SK-N-SH (cell line): Measurements from ENCODE around the gene TRIM71. TPM values are rescaled to one million over a fixed set of nuclear protein-coding genes. Genes with fewer than 3 reads are reported as not detected.

Experiments used
- CTCF ChIA-PET: fragments of 300-600, 350-600 bp; formaldehyde crosslinking; extraction: SDS; loops from one replicate; lab custom pipeline; 2021; lab: Yijun Ruan, JAX
- POLR2A ChIA-PET: fragments of 350-600 bp; sonication (Branson Sonifier 250); formaldehyde crosslinking; extraction: SDS; loops from one replicate; lab custom pipeline; 2020; ENCODE audit warnings: antibody characterized with exemption, inconsistent platforms; lab: Yijun Ruan, JAX
- DNase-seq: peaks from one replicate; pipeline ENCODE4 v3.0.0; 2012
- H2AFZ ChIP-seq: fragments of 200-600 bp; sonication (generic); 2 replicates; pipeline ENCODE4 v1.8.1; 2016; ENCODE audit warnings: antibody characterized with exemption, mild to moderate bottlenecking, low read depth
- H3F3A ChIP-seq: fragments of 200-600 bp; sonication (generic); replicated peaks from 2 replicates; pipeline ENCODE3; 2016; ENCODE audit warnings: antibody characterized with exemption, mild to moderate bottlenecking; ENCODE audit not compliant: insufficient read depth
- H3K27ac ChIP-seq, 2 experiments: fragments of 200-500 bp in 1 of 2; fragments of 200-600 bp in 1 of 2; sonication (Bioruptor generic) in 1 of 2; sonication (generic), shearing (Covaris generic) in 1 of 2; 2 replicates each; pipeline versions ENCODE4 v1.5.1 to v1.6.1; 2014 to 2016; ENCODE audit warnings: low read depth in 2 of 2, inconsistent platforms in 1 of 2, low read length in 1 of 2, mild to moderate bottlenecking in 1 of 2, mixed read lengths in 1 of 2
- H3K27me3 ChIP-seq: fragments of 200-600 bp; sonication (generic), shearing (Covaris generic); 2 replicates; pipeline ENCODE4 v1.6.1; 2016; ENCODE audit warnings: mixed run types; ENCODE audit not compliant: insufficient read depth
- H3K36me3 ChIP-seq, 2 experiments: fragments of 200-500 bp in 1 of 2; fragments of 200-600 bp in 1 of 2; sonication (Bioruptor generic) in 1 of 2; sonication (generic) in 1 of 2; replicated peaks in 1 of 2; 2 replicates each; pipeline versions ENCODE3 to v1.5.1; 2014 to 2016; ENCODE audit warnings: low read length in 1 of 2, mild to moderate bottlenecking in 1 of 2; ENCODE audit not compliant: insufficient read depth in 2 of 2, control insufficient read depth in 1 of 2
- H3K4me1 ChIP-seq, 2 experiments: fragments of 200-500 bp in 1 of 2; fragments of 200-600 bp in 1 of 2; sonication (Bioruptor generic) in 1 of 2; sonication (generic), shearing (Covaris generic) in 1 of 2; 2 replicates each; pipeline versions ENCODE4 v1.5.1 to v1.6.1; 2014 to 2016; ENCODE audit warnings: low read depth in 1 of 2, low read length in 1 of 2, mixed run types in 1 of 2; ENCODE audit not compliant: insufficient read depth in 2 of 2, control insufficient read depth in 1 of 2
- H3K4me2 ChIP-seq: fragments of 200-600 bp; sonication (generic), shearing (Covaris generic); 2 replicates; pipeline ENCODE4 v1.6.1; 2017; ENCODE audit warnings: mixed run types
- H3K4me3 ChIP-seq, 2 experiments: fragments of 200-500 bp in 1 of 2; fragments of 200-600 bp in 1 of 2; sonication (Bioruptor generic) in 1 of 2; sonication (generic), shearing (Covaris generic) in 1 of 2; 2 replicates each; pipeline versions ENCODE4 v1.5.1 to v1.8.1; 2014 to 2016; ENCODE audit warnings: low read depth in 2 of 2, inconsistent platforms in 1 of 2, low read length in 1 of 2, mild to moderate bottlenecking in 1 of 2, mixed read lengths in 1 of 2, moderate library complexity in 1 of 2
- H3K79me2 ChIP-seq: fragments of 200-600 bp; sonication (generic); 2 replicates; pipeline ENCODE4 v1.8.1; 2017; ENCODE audit warnings: mild to moderate bottlenecking; ENCODE audit not compliant: insufficient read depth
- H3K9ac ChIP-seq: fragments of 200-600 bp; sonication (generic); 2 replicates; pipeline ENCODE4 v1.6.1; 2017; ENCODE audit warnings: mixed run types
- H3K9me2 ChIP-seq: fragments of 200-600 bp; sonication (generic); 2 replicates; pipeline ENCODE4 v1.6.1; 2017; ENCODE audit warnings: mixed run types
- H3K9me3 ChIP-seq: fragments of 200-600 bp; sonication (generic); 2 replicates; pipeline ENCODE4 v1.6.1; 2017; ENCODE audit warnings: mixed run types, mild to moderate bottlenecking, moderate library complexity
- H4K20me1 ChIP-seq: fragments of 200-600 bp; sonication (generic); 2 replicates; pipeline ENCODE4 v1.6.1; 2017; ENCODE audit warnings: mild to moderate bottlenecking, mixed run types; ENCODE audit not compliant: insufficient read depth
- CHD2 ChIP-seq: fragments of 150-350 bp; IDR thresholded peaks from 2 replicates; pipeline ENCODE4 v1.6.1; 2018; ENCODE audit warnings: low read length; ENCODE audit not compliant: partially characterized antibody
- CTCF ChIP-seq: fragments of 200-600 bp; sonication (generic); IDR thresholded peaks from 2 replicates; pipeline ENCODE4 v1.6.1; 2017; ENCODE audit warnings: antibody characterized with exemption, mild to moderate bottlenecking, moderate library complexity
- EP300 ChIP-seq, 2 experiments: IDR thresholded peaks; 2 replicates each; pipeline versions ENCODE4 v1.4.0 to v1.6.1; 2012; ENCODE audit warnings: borderline replicate concordance in 1 of 2, low read depth in 1 of 2, low read length in 1 of 2
- FOXJ3 ChIP-seq: sonication (generic); formaldehyde crosslinking; IDR thresholded peaks from 2 replicates; pipeline ENCODE4 v1.5.1; 2020; ENCODE audit warnings: mild to moderate bottlenecking, missing genetic modification reagents
- FOXM1 ChIP-seq: IDR thresholded peaks from 2 replicates; pipeline ENCODE4 v1.4.0; 2012; ENCODE audit warnings: low read depth, mild to moderate bottlenecking
- JUND ChIP-seq: IDR thresholded peaks from 2 replicates; pipeline ENCODE4 v1.4.0; 2012
- MXI1 ChIP-seq: IDR thresholded peaks from 2 replicates; pipeline ENCODE4 v1.6.1; 2012; ENCODE audit warnings: mild to moderate bottlenecking, low read depth, low read length, improper control_type of control experiment
- POLR2AphosphoS5 ChIP-seq: IDR thresholded peaks from 2 replicates; pipeline ENCODE4 v1.6.1; 2012; ENCODE audit warnings: low read depth, low read length
- RXRA ChIP-seq: IDR thresholded peaks from 2 replicates; pipeline ENCODE4 v1.4.0; 2012; ENCODE audit warnings: low read depth, mild to moderate bottlenecking, borderline replicate concordance
- TCF12 ChIP-seq: IDR thresholded peaks from 2 replicates; pipeline ENCODE4 v1.4.0; 2012
- USF1 ChIP-seq: IDR thresholded peaks from 2 replicates; pipeline ENCODE4 v1.4.0; 2012; ENCODE audit warnings: low read depth, borderline replicate concordance
- YY1 ChIP-seq: IDR thresholded peaks from 2 replicates; pipeline ENCODE4 v1.4.0; 2012; ENCODE audit warnings: low read depth, mild to moderate bottlenecking
- whole genome bisulfite sequencing: methylation state at CpG from one replicate; pipeline ENCODE4 v1.1.6; 2017; ENCODE audit warnings: low lambda C conversion rate; 5-methylcytosine and 5-hydroxymethylcytosine counted together
- polyA plus RNA-seq, 3 experiments: library from polyadenylated mRNA; depleted of rRNA; stranded (reverse); fragments of >200 nt; gene quantifications; 2 replicates each; pipeline ENCODE4 v1.2.3, GENCODE V29; 2012

Gene TRIM71
- polyA plus RNA-seq, 1 of the 3 experiments (the other 2 are of a cell fraction) = not detected

GRCh38 chr3:32886296-32886695, 68.5 kb downstream of the TRIM71 start:
- ChIA-PET CTCF (interaction anchor here (0.9 kb wide), 1 partner anchor 16 kb away, joined by 4 read pairs; no protein-coding TSS in a partner anchor), POLR2A (no interaction called here)
- Histone ChIP-seq H3K4me2 (no peak overlapping the region), H3K4me1 (no peaks in the 10 kb centered on the region), H3K4me3 (no peak overlapping the region), H3K27me3 (no peaks in the 10 kb centered on the region), H3F3A (no peaks in the 10 kb centered on the region), H3K27ac (no peak overlapping the region), H3K36me3 (no peaks in the 10 kb centered on the region), H3K9me3 (no peaks in the 10 kb centered on the region), H3K9ac (no peak overlapping the region), H3K79me2 (no peaks in the 10 kb centered on the region), H4K20me1 (no peaks in the 10 kb centered on the region), H3K9me2 (no peaks in the 10 kb centered on the region), H2AFZ (no peak overlapping the region)
- DNase-seq = no peak
- TF ChIP-seq TCF12 (no peak), USF1 (no peak)
- 76% methylated on average over 4 of the region's 4 CpGs for WGBS

GRCh38 chr3:32886911-32887310, 69.1 kb downstream of the TRIM71 start:
- TF ChIP-seq CHD2 (no peak), CTCF (no peak), POLR2AphosphoS5 (no peak), FOXM1 (no peak), FOXJ3 (CRISPR knock-in tag) (no peak), RXRA (no peak), YY1 (no peak), MXI1 (no peak), EP300 (IDR thresholded peaks at IDR 0.05; ENCODE audit: borderline replicate concordance in 1 of 2, low read depth in 1 of 2, low read length in 1 of 2) (no peak), JUND (no peak)
- ChIA-PET POLR2A (no interaction called here), CTCF (interaction anchor here (0.9 kb wide), 1 partner anchor 17 kb away, joined by 4 read pairs; no protein-coding TSS in a partner anchor)
- 70% methylated on average over 3 of the region's 3 CpGs for WGBS
- Histone ChIP-seq H3K9me2 (no peaks in the 10 kb centered on the region), H3F3A (no peaks in the 10 kb centered on the region), H3K79me2 (no peaks in the 10 kb centered on the region), H2AFZ (no peak overlapping the region), H3K4me2 (no peak overlapping the region), H4K20me1 (no peaks in the 10 kb centered on the region), H3K4me1 (no peaks in the 10 kb centered on the region), H3K27ac (no peak overlapping the region), H3K36me3 (no peaks in the 10 kb centered on the region), H3K4me3 (no peak overlapping the region), H3K27me3 (no peaks in the 10 kb centered on the region), H3K9ac (no peak overlapping the region), H3K9me3 (no peaks in the 10 kb centered on the region)
- DNase-seq = no peak
